ENCODE results near the gene RND3.

GRCh38 chr2:150426315-150426714 lies 61.2 kb downstream of the RND3 start:
- TF ChIP-seq POLR2AphosphoS5 (IDR thresholded peaks at IDR 0.05; ENCODE audit: low read depth, low read length): no peak
- no peak for TF ChIP-seq CTCF (IDR thresholded peaks at IDR 0.05)
